CD4-positive, alpha-beta T cell treated with Interleukin-4 for 1 hour (primary cell): ENCODE results near the gene TSC22D3.
A peak's percentile ranks its signal among the peaks of the same experiment; 100 is the strongest.
"Not testable (repeated sequence)": the region's sequence is repeated elsewhere in the genome, so short reads cannot be mapped to it uniquely, and the experiment has no call there.

Source experiments
- DNase-seq, 2 donors: peaks; one replicate each; pipeline ENCODE4 v3.0.0-alpha.2; 2020 to 2022

TSC22D3 gene

DNA sequence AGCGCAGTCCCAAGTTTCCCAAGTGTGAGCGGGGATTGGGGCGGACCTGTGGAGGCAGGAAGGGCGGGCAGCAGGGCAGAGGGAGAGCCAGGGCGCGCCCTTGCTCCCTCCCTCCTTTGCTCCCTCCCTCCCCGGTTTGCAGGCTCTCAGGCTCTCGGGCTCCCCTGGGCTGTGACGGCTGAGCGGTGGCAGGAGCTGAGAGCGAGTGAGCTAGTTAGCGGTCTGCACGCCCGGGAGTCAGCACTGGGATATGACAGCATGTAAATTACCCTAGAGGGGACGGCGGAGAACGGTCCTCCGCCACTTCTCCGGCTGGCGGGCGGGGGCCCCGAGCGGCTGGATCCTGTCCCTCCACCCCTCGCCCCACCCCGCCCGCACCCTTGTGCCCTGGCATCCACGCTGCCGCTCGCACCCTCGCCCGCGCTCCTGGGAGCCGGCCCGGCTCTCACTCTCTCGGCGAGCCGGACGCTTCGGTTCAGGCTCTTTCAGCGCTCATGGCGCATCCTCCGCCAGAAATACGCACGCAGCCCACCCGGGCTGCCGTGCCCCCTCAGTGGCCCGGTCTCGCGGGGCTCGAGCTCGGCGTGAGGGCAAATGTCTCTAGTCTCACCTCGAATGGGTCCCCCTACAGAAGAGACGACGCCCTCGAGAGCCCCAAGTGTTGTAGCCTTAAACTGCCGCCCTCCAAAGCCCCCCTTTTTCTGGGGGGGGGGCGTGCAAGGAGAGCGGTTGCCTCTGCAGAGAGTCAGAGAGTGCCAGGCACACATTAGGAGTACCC, at the start of gene TSC22D3:
TSC22D3 (minus strand) TSS at position 54 of the 778 bp plus-strand sequence. CDS start 368 bp downstream, outside the sequence.
- DNase-seq, result peak; percentile 57

DNA sequence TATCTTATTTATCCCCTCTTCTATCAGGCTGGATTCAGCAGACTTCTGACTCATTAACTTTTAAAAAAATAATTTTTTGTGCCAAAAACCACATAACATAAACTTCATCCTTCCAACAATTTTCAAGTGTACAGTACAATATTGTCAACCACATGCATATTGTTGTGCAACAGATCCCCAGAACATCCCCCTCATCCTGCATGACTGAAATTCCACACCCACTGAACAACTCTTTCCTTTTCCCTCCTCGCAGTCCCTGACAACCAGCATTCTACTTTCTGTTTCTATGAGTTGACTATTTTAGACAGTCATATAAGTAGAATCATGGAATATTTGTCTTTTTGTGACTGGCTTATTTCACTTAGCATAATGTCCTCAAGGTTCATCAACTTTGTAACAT, 47.9 kb upstream of the TSC22D3 start:
- DNase-seq, result no peak

DNA sequence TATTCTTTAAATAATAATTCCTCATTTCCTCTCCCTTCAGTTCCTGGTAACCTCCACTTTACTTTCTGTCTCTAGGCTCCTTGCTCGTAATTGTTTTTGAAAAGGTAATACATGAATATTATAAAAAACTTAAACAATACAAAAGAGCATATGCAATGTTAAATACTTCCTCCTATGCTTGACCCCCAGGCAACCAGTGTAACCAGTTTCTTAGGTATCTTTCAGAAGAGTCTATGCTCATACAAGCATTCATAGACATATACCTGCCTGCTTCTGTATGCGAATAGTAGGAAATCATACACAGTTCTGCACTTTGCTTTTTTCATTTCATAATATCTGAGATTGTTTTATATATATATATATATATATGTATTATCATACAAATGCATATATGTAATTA, 47.5 kb upstream of the TSC22D3 start:
- no peak for DNase-seq

DNA sequence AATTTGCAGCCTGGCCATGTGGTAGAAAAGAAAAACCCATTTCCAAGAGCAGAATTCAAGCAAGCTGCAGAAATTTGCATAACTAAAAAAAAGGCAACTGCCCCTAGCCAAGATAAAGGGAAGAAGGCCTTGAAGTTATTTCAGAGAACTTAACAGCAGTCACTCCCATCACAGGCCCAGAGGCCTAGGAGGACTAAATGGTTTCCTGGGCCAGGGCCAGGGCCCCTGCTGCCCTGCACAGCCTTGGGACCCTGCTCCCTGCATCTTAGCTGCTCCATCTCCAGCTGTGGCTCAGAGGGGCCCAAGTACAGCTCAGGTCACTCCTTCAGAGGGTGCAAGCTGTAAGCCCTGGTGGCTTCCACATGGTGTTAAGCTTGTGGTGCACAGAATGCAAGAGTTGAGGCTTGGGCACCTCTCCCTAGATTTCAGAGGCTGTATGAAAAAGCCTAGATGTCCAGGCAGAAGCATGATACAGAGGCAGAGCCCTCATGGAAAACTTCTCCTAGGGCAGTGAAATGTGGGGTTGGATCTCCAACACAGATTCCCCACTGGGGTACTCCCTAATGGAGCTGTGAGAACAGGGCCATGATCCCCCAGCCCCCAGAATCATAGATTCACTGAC, 43.4 kb upstream of the TSC22D3 start:
- no peak for DNase-seq

DNA sequence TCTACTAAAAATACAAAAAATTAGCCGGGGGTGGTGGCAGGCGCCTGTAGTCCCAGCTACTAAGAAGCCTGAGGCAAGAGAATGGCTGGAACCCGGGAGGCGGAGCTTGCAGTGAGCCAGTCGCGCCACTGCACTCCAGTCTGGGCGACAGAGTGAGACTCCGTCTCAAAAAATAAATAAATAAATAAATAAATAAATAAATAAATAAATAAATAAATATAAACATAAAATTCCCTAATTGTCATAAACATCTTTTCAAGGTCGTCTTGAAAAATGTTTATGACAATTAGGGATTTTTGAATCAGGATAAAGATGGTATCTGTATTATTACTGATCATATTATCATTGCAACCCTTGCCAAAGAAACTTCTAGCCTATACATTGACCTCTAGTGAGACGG, 34.5 kb upstream of the TSC22D3 start:
- DNase-seq, result not testable (repeated sequence)

DNA sequence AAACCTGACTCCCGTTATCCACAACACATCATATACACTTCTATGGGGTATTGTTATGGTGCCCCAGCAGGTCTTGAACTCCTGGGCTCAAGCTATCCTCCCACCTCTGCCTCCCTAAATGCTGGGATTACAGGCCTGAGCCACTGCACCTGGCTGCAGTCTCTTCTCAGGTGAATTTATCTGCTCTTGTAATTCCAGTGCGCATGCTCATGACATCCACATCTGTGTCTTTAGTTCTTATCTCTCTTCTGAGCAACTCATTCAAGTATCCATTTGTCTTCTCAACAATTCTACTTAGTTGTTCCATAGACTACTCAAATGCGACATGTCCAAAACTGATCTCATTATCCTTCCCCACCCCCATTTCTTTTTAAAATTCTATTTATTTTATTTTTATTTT, 29.6 kb upstream of the TSC22D3 start:
- no peak for DNase-seq

DNA sequence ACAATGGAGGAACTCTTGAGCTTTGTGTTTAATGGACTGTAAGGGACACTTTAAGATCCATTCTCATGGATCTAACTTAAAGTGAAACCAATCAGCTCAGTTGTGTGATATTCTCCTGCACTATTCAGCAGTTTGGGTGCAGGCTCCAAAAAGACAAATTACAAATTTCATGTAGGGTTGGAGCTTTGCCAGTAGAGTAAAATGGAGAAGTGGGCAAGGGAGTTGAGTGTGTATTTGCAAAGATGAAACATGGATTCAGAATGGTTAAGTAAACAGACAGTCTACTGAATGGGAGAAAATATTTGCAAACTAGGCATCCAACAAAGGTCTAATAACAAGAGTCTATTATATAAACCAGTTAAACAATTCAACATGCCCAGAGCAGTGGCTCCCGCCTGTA, 28.8 kb upstream of the TSC22D3 start:
- DNase-seq, result no peak

DNA sequence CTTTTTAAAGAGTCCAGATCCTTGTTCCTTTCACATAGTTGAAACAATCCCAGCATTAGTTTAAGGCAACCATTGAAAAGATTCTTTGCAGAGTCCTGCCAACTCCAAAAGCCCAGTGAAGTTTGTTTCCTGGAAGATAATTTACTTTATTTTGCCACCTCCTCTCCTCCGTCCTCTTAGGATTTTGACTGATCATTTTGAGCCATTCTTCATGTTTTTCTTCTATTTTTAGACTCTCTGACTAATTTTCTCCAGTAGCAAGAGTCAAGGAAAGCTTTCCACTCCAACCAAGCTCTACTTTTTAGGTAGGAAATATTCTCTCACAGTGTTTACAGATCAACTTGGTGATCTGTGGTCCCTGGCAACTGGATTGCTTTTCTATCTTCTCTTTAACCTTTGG, 12.2 kb upstream of the TSC22D3 start:
- DNase-seq, result no peak

DNA sequence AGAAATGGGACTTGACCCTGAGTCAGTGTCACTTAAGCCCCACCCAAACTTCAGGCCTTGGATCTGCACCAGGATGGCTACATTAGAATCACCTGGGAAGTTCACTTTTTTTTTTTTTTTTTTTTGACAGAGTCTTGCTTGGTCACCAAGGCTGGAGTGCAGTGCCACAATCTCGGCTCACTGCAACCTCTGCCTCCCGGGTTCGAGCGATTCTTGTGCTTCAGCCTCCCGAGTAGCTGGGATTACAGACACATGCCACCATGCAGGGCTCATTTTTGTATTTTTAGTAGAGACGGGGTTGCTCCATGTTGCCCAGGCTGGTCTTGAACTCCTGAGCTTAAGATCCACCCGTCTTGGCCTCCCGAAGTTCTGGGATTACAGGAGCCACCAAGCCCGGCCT, 4.9 kb upstream of the TSC22D3 start:
- DNase-seq, result no peak

DNA sequence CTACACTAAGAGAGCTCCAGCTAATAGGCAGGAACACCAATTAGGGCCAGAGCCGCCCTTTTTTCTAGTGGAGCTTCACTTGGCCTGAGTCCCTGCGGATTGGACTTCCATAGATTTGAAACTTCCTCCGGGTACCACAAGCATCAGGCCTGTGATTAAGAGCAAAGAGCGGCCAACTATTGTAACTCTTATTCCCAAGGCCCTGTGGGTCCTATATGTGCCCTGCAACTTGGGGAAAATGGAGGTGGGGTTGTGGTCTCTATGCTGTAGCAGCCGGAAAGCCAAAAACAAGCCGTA, 1.9 kb upstream of the TSC22D3 start, which contains the start of gene NCBP2L:
NCBP2L (plus strand) TSS at position 198 of the 297 bp plus-strand sequence. CDS start 16,488 bp downstream, outside the sequence.
- no peak for DNase-seq

DNA sequence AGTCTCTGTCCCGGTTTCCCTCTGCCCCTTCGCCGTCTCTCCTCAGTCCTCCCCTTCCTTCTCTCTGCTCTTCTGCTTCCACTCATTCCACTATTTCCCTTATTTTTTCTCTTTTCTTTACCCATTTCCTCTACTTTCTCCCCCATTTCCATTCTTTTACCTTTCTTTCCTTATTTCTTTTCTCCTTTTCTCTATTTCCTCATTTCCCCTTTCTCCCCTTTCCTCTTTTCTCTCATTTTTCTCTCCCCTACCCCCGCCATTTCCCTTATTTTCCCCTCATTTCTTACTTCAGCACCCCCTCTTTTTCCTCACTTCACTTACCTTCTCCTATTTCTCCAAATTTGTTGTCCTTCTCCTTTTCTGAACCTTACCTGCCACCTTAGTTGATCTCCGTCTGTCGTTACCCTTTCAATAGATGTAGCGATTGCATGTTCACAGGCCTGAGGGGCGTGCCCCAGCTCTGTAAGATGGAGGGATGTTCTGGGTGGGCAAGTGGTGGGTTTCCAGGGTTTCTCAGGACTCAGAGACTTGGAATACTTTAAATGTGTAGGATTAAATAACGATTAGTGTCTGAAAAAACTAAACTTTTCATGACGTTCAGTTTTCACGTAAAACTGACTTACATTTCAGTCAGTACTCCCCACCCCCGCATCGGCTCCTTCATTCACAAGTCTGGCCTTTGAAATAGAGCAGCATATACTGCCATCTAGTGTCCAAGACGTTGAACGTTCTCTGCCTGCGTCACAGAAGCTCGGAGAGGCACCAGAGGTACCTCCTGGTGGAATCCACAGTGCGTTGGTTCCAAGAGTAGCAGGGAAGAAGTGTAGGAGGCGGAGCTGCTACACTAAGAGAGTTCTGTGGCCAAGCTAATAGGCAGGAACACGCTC, 1.3 kb upstream of the TSC22D3 start:
- peak; percentile 86 for DNase-seq

DNA sequence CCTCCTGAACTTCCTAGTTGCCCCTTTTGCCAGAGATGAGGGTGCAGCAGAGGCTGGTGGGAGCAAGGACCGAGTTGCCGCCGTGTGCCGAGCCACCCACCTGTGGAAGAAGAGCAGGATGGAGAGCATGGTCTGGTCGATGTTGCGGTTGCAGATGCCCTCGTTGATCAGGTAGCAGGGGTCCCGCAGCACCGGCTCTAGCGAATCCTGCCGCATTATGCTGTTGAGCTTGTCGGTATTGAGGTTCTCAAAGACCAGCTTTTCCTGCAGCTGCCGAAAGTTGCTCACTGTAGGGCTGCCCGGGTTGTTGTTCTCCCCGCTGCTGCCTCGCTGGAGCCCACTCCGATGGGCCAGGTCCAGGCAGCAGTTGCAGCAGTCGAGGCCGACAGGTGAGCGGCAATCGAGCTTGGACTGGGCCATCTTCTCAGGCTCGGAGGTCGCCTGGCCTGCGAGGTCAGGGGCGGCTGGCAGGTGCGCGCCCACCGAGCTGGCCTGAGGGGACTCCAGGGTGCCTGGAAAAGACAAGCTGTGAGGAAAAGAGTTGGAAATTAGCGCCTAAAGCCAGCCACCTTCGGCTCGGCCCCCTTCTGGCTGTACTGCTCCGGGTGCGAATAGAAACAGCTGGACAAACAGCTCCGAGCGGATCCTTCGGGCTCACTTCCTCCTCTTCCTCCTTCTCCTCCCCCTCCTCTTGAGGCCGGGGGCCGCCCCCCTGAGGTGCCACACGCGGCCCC, 420 bp downstream of the TSC22D3 start:
- DNase-seq, result no peak

DNA sequence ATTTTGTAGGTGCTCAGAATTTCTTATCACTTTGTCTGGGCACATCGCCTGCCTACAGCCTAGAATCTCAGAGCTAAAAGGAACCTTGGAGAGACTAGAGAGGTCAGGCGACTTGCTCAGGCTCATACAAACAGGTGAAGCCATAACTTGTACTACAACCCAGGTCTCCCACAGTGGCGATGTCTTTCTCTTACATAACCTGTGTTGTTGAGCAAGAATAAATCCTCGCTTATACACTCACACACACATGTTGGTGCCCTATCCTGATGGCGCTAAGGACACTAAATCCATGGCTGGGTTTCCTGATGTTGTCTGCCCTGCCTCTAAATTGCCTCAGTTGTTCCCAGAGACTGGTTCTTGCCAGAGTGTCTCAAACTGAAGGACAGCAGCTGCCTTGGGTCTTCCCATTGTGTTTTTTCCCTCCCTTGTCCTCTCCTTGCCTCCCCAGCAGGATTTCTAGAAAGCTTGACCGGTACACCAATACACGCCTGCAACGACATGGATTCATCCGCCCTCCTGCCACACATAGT, 1.6 kb downstream of the TSC22D3 start:
- DNase-seq, result no peak

DNA sequence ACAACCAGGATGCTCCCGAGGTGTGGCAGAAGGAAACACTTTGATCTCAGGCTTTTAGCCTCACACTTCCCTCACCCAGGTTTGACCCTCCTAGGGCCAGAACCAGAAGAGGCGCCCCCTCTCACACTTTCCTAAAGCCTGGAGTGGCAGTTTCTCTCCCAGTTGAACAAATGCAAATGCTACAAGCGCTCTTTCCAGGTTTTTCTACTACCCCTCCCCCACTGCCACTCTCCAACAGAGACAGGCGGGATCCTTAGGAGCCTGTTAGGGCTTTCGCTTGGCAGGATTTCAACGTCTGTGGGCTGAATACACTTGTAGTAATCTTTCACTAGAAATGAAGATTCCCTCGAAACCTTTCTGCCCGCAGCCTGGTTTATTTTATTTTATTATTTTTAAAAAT, 2.4 kb downstream of the TSC22D3 start:
- no peak for DNase-seq

DNA sequence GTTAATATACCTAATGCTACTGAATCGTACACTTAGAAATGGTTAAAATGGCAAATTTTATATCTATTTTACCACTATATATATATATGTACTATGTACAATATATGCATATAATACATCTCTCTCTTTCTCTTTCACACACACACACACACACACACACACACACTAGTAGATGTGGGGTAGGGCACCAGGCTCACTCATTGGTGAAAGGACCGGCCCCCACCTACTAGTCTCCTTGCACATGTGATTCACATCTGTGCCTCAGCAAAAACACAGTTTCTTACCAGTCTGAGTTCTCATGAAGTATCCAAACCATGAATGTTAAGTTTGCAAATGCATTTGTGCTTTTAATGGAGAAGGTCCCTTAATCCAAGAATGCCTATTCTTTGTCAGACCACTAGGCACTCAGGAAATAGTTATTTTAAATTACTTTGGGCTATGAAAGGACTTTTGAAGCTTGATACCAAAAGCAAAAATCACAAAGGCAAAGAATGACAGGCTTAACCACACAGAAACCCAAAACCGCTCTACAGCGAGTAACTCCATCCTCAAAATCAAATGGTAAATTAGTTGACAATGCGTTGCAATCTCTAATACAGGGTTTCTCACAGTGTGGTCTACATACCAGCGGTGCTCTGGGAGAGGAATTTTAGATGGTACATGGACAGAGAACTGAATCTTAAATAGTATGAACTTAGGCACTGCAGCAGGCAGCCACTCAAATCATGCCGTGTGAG, 5.8 kb downstream of the TSC22D3 start:
- no peak for DNase-seq

DNA sequence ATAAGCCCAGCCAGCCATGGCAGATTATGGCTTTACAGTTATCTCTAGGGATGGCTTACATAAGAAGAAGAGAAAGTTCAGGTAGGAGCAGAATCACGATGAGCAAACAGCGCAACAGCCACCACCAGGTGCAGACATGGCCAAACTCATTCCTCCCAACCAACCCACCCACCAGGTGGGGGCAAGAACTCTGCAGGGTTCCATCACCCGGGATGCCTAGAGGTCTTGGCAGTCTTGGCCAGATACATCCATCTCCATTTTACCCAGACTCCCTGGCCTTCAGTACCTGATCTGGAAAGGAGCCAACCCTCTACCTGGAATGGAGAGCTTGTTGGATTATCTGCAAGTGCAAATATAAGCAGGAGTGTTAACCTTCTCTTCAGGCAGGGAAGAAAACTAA, 7.5 kb downstream of the TSC22D3 start:
- DNase-seq, result no peak

DNA sequence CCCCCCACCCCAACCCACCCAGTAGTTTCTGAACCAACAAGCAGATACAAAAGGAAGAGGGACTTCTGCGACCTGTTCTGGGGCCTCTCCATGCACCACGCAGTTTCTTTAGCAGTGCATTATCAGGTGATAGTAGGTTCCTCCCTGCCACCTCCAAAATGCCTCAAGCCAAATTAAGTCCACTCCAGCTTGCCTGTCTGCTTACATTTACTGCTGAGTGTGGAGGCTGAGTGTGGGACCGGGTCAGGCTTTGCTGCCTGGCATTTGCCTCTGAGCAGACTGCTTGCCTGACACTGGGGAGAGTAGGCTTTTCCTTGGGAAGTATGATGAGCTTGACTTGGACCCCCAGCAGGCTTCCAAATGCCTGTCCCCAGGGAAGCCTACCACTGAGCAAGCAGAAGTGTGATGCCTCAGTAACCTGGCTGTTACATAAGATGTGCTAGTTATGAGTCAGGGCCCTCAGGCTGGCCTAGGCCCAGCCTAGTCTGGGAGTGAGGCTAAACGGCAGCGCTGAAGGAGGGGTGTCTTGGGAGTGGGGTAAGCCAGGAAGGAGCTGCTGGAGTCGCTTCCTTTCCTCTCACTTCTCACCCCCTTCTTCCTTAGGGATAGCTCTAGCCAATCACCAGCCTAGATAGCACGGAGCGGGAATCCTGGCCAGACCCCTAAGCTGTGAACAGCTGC, 9.0 kb downstream of the TSC22D3 start:
- no peak for DNase-seq

DNA sequence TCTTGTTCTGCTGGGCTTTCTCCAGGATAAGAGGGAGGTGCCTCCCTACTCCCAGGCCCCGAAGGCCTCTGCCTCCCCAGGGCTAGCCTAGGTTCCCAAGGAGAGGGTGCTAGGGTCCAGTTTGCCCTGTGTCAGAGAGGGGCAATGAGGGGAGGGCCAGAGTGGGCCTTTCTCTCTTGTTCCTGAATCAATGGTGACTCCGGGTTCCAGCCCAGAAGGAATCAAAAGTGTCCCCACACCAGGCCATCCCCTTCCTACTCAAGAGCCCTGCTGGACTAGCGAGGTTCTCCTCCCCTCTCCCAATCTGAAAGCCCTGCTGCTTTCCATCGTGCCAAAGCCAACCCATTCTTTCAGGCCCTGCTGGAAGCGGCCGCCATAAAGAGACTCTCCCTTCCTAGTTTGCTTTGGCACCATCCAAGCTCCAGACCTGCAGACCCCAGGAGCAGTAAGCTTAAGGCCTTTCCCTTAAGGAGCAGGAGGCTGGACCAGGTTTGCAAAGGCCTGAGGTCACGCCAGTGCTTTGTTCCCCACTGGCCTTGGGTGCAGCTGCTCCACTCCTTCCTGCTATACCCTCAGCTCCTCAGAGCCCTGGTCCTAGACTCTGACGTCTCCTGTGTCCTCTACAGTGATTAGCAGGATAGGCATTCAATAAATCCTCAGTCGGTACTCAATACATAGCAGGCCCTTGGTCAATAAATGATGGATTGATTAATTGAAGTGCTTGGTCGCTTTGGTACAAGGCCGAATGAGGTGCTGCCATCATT, 10.6 kb downstream of the TSC22D3 start:
- no peak for DNase-seq

DNA sequence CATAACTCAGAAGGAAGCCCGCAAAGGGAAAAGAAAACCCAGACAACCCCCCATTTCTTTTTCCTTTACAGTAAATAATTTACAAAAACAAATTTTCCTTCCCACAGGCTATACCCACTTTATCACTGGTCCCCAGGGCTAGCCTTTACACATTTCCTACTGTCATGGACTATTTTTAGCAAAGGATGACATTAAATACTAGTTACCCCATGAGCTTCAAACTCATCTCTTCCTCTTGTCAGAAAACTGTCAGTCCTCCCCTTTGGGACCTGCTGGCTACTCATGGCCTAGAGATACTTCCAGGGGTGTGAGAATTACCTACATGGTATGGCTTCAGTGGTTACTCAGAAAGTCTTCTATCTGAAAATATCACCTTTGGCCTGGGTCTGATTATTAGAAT, 11.9 kb downstream of the TSC22D3 start:
- no peak for DNase-seq

DNA sequence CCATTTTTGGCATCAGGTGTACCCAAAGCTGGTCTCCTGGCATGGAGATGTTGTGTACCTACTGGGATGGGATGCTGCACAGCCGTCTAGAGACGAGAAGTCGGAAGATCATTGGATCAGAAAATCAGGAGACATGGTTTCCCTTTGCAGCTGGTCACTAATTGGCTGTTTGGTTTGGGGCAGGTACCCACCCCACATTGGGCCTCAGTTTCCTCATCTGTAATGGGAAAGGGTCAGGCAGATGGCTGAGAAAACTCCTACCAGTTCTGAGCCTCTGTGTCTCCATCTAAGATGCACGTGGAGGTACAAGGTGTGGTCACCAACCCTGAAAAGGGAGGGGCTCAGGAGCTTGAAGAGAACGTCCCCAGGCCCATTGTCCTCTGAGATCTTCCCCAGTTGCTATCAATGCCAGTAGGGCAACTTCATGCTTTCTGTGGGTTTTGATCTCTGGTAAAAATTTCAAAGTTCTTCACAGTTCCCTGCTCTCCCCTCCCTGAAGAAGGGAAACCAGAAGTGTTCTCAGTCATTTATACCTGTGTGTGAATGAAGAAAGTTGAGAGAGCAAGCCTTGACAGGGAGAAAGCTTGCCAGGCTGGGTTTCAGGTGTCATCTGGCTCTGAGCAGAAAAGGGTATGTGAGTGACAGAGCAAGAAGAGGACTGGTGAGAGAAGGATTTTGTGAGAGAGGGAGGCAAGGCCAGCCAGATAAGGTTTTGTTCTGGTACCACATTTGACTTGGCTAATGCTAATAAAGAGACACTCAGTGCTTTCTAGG, 15.1 kb downstream of the TSC22D3 start:
- DNase-seq, result no peak
